ENCODE data around the gene NCAPH2.

NCAPH2 gene

DNA sequence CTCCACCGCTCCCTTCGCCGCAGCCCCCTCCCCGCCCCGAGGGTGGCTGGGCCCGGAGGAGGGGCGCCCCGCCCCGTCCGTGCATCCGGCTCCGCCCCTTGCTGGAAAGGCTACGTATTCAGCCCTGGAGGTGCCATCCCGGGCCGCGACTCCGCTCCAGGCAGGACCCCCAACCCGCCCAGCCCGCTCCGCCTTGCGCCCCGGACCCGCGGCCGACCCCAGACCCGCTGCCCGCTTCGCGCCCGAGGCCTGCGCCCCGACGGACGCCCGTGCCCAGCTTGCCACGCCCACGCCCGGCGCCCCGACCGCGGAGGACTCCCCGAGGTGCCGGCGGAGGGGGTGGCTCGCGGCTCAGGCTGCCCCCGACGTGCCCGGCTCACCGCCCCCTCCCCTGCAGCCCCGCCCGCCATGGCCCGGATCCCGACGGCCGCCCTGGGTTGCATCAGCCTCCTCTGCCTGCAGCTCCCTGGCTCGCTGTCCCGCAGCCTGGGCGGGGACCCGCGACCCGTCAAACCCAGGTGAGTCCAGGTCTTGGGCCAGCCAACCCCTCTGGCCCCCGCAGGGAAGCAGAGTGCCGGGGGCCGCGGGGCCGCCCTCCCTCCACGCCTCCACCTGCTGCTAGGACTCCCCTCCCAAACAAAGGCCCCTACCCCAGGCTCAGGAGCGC lies 26.5 kb upstream of the NCAPH2 start, which contains the start of gene ADM2:
ADM2 (plus strand) TSS at position 104 of the 667 bp plus-strand sequence; CDS start at position 409, 305 bp downstream.
- Histone ChIP-seq H3K4me1 (ENCODE audit: insufficient read depth, low read length) (no peaks in the 10 kb centered on the region), H3K27me3 (ENCODE audit: insufficient read depth, low read length) (peaks cover 52% of the 10 kb centered on the region), H3K9me3 (ENCODE audit: low read length) (peaks cover 8% of the 10 kb centered on the region), H3K36me3 (ENCODE audit: insufficient read depth, low read length) (no peaks in the 10 kb centered on the region), H2AFZ (ENCODE audit: low read depth, low read length) (no peak within 1 kb of the TSS), H3K4me3 (ENCODE audit: low read length) (no peak within 1 kb of the TSS)

- Histone ChIP-seq H3K27me3 (ENCODE audit: insufficient read depth, low read length) (peaks cover 58% of the 10 kb centered on the region), H2AFZ (ENCODE audit: low read depth, low read length) (no peak overlapping the region), H3K9me3 (ENCODE audit: low read length) (peaks cover 8% of the 10 kb centered on the region), H3K4me1 (ENCODE audit: insufficient read depth, low read length) (no peaks in the 10 kb centered on the region), H3K4me3 (ENCODE audit: low read length) (no peak overlapping the region), H3K36me3 (ENCODE audit: insufficient read depth, low read length) (no peaks in the 10 kb centered on the region)
Observed at GRCh38 chr22:50482107-50483074, 25.6 kb upstream of the NCAPH2 start.

GRCh38 chr22:50483106-50483505 lies 24.9 kb upstream of the NCAPH2 start:
- no peak overlapping the region for H2AFZ ChIP-seq (ENCODE audit: low read depth, low read length)
- peaks cover 8% of the 10 kb centered on the region for H3K9me3 ChIP-seq (ENCODE audit: low read length)
- H3K4me1 ChIP-seq (ENCODE audit: insufficient read depth, low read length) = no peaks in the 10 kb centered on the region
- peaks cover 61% of the 10 kb centered on the region for H3K27me3 ChIP-seq (ENCODE audit: insufficient read depth, low read length)
- no peaks in the 10 kb centered on the region for H3K36me3 ChIP-seq (ENCODE audit: insufficient read depth, low read length)
- no peak overlapping the region for H3K4me3 ChIP-seq (ENCODE audit: low read length)

- H3K27me3 ChIP-seq (ENCODE audit: insufficient read depth, low read length) = peaks cover 60% of the 10 kb centered on the region
- no peak overlapping the region for H3K4me3 ChIP-seq (ENCODE audit: low read length)
- H3K9me3 ChIP-seq (ENCODE audit: low read length) = peaks cover 8% of the 10 kb centered on the region
- H3K36me3 ChIP-seq (ENCODE audit: insufficient read depth, low read length) = no peaks in the 10 kb centered on the region
- no peaks in the 10 kb centered on the region for H3K4me1 ChIP-seq (ENCODE audit: insufficient read depth, low read length)
- H2AFZ ChIP-seq (ENCODE audit: low read depth, low read length) = no peak overlapping the region
Observed at GRCh38 chr22:50483556-50483955, 24.5 kb upstream of the NCAPH2 start.

- peaks cover 56% of the 10 kb centered on the region for H3K27me3 ChIP-seq (ENCODE audit: insufficient read depth, low read length)
- no peaks in the 10 kb centered on the region for H3K4me1 ChIP-seq (ENCODE audit: insufficient read depth, low read length)
- H3K36me3 ChIP-seq (ENCODE audit: insufficient read depth, low read length) = no peaks in the 10 kb centered on the region
- no peak overlapping the region for H2AFZ ChIP-seq (ENCODE audit: low read depth, low read length)
- H3K4me3 ChIP-seq (ENCODE audit: low read length) = no peak overlapping the region
- peaks cover 8% of the 10 kb centered on the region for H3K9me3 ChIP-seq (ENCODE audit: low read length)
Observed at GRCh38 chr22:50483977-50484853, 23.8 kb upstream of the NCAPH2 start.

DNA sequence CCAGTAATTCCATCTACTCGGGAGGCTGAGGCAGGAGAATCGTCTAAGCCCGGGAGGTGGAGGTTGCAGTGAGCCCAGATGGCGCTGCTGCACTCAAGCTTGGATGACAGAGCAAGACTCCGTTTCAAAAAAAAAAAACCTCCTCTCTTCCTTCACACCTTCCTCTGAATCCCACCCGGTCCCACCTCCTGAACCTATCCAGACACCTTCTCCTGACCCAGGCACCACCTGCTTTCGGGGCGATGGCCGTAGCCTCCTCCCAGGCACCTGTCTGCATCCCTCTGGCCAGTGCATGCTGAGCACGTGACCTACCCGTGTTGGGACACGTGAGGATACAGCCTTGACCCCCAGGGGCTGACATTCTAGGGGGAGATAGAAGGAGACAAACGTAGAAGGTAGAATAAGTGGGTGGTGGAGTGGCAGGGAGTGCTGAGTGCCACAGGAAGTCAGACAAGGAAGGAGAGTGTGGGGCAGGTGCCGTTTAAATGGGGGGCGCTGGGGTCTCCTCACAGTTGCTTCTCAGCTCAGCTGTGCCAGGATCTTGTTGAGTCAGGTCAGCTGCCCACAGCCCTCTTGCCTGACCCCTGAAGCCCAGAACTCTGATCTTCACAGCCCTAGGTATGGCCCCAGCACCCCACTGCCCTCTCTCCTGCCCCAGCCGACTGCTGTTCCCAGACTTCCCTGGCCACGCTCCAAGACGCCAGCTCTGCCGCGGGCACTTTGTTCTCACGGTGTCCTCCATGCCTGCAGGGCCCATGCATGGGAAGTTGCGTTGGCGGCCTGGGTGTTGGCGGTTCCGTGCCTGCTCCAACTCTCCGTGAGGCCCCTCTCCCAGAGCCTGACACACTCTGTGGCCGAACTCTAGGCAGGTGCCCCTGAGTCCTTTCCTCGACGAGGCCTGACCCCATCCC lies 22.5 kb upstream of the NCAPH2 start:
- H3K4me1 ChIP-seq (ENCODE audit: insufficient read depth, low read length) = no peaks in the 10 kb centered on the region
- H3K4me3 ChIP-seq (ENCODE audit: low read length) = no peak overlapping the region
- H2AFZ ChIP-seq (ENCODE audit: low read depth, low read length) = no peak overlapping the region
- no peaks in the 10 kb centered on the region for H3K36me3 ChIP-seq (ENCODE audit: insufficient read depth, low read length)
- no peaks in the 10 kb centered on the region for H3K9me3 ChIP-seq (ENCODE audit: low read length)
- peaks cover 47% of the 10 kb centered on the region for H3K27me3 ChIP-seq (ENCODE audit: insufficient read depth, low read length)

- no peaks in the 10 kb centered on the region for H3K4me1 ChIP-seq (ENCODE audit: insufficient read depth, low read length)
- H3K9me3 ChIP-seq (ENCODE audit: low read length) = no peaks in the 10 kb centered on the region
- H3K36me3 ChIP-seq (ENCODE audit: insufficient read depth, low read length) = no peaks in the 10 kb centered on the region
- peaks cover 37% of the 10 kb centered on the region for H3K27me3 ChIP-seq (ENCODE audit: insufficient read depth, low read length)
- no peak within 1 kb of the TSS for H3K4me3 ChIP-seq (ENCODE audit: low read length)
- no peak within 1 kb of the TSS for H2AFZ ChIP-seq (ENCODE audit: low read depth, low read length)
Observed at GRCh38 chr22:50486561-50487289, 21.3 kb upstream of the NCAPH2 start, which contains the start of gene MIOX. MIOX (plus strand) TSS chr22:50486859; CDS start chr22:50486898, 39 bp downstream.

DNA sequence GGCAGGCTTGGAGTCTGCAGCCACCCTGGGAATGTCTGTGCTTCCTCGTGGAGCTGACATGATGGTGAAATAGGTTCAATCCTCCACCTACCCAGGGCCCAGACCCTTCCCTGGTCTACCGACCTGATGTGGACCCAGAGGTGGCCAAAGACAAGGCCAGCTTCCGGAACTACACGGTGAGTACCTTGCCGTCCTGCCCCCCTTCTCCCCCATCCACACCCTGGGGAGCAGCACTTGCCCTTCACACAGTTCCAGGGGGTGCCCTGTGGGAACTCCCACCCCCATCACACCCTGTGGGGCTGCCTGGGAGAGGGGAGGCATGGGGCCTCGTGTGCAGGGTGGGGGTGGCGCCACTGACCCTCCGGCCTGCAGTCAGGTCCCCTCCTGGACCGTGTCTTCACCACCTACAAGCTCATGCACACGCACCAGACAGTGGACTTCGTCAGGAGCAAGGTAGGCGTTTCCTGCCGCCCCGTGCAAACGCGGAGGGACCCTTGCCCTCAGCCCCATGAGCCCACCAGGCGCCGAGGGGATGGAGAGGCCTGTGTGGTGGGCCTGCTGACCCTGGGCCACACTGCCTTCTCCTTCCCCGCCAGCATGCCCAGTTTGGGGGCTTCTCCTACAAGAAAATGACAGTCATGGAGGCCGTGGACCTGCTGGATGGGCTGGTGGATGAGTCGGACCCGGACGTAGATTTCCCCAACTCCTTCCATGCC lies 20.6 kb upstream of the NCAPH2 start:
- Histone ChIP-seq H3K4me3 (ENCODE audit: low read length) (no peak overlapping the region), H3K27me3 (ENCODE audit: insufficient read depth, low read length) (peaks cover 30% of the 10 kb centered on the region), H3K4me1 (ENCODE audit: insufficient read depth, low read length) (no peaks in the 10 kb centered on the region), H3K36me3 (ENCODE audit: insufficient read depth, low read length) (no peaks in the 10 kb centered on the region), H2AFZ (ENCODE audit: low read depth, low read length) (no peak overlapping the region), H3K9me3 (ENCODE audit: low read length) (no peaks in the 10 kb centered on the region)

GRCh38 chr22:50488006-50488677 lies 19.9 kb upstream of the NCAPH2 start:
- Histone ChIP-seq H3K36me3 (ENCODE audit: insufficient read depth, low read length) (no peaks in the 10 kb centered on the region), H3K4me3 (ENCODE audit: low read length) (no peak overlapping the region), H3K4me1 (ENCODE audit: insufficient read depth, low read length) (no peaks in the 10 kb centered on the region), H2AFZ (ENCODE audit: low read depth, low read length) (no peak overlapping the region), H3K9me3 (ENCODE audit: low read length) (no peaks in the 10 kb centered on the region), H3K27me3 (ENCODE audit: insufficient read depth, low read length) (peaks cover 24% of the 10 kb centered on the region)

DNA sequence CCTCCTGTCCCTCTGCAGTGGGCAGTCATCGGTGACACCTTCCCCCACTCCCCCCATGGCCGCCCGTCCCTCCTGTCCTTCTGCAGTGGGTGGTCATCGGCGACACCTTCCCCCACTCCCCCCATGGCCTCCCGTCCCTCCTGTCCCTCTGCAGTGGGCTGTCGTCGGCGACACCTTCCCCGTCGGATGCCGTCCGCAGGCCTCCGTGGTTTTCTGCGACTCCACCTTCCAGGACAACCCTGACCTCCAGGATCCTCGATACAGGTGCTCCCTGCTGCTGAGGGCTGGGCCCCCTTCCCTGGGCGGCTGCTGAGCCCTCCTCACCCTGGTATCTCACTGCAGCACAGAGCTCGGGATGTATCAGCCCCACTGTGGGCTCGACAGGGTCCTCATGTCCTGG lies 19.1 kb upstream of the NCAPH2 start:
- Histone ChIP-seq H3K4me3 (ENCODE audit: low read length) (no peak overlapping the region), H3K9me3 (ENCODE audit: low read length) (no peaks in the 10 kb centered on the region), H3K36me3 (ENCODE audit: insufficient read depth, low read length) (no peaks in the 10 kb centered on the region), H2AFZ (ENCODE audit: low read depth, low read length) (no peak overlapping the region), H3K4me1 (ENCODE audit: insufficient read depth, low read length) (no peaks in the 10 kb centered on the region), H3K27me3 (ENCODE audit: insufficient read depth, low read length) (peaks cover 16% of the 10 kb centered on the region)
